ENCODE data around the gene SLC12A4. TPM values are rescaled to one million over a fixed set of nuclear protein-coding genes. Genes with fewer than 3 reads are reported as not detected.
A peak's percentile ranks its signal among the peaks of the same experiment; 100 is the strongest.

SLC12A4 gene
- total and polyA plus RNA-seq, 2 of the 13 experiments (the other 11 are each of a cell fraction or from before 2014, with no cell fraction given) = 65.1 to 84.3 TPM

- TF ChIP-seq ZNF776 (CRISPR knock-in tag; IDR thresholded peaks at IDR 0.05) (no peak), ZNF17 (CRISPR knock-in tag; IDR thresholded peaks at IDR 0.05) (no peak), NR2F1 (CRISPR knock-in tag; IDR thresholded peaks at IDR 0.05) (0 out of 4 replicates have a peak, but pooled peaks of 1 of the 2 experiments have one; percentile 15), CCDC6 (CRISPR knock-in tag; IDR thresholded peaks at IDR 0.05) (no peak), TCF12 (IDR thresholded peaks at IDR 0.05) (no peak), TCF12 (CRISPR knock-in tag; IDR thresholded peaks at IDR 0.05) (no peak), PRMT3 (CRISPR knock-in tag; IDR thresholded peaks at IDR 0.05; ENCODE audit: borderline replicate concordance, low read depth) (0 out of 2 replicates have a peak, but pooled peaks have one; percentile 13), TSC22D2 (CRISPR knock-in tag; IDR thresholded peaks at IDR 0.05; ENCODE audit: borderline replicate concordance) (no peak), CREB3 (CRISPR knock-in tag; IDR thresholded peaks at IDR 0.05) (no peak), GZF1 (CRISPR knock-in tag; IDR thresholded peaks at IDR 0.05) (0 out of 2 replicates have a peak, but pooled peaks have one; percentile 26), TMF1 (CRISPR knock-in tag; IDR thresholded peaks at IDR 0.05; ENCODE audit: low read depth) (no peak; the same call in 1 of the 2 replicates), SNAPC5 (CRISPR knock-in tag; IDR thresholded peaks at IDR 0.05; ENCODE audit: borderline replicate concordance) (no peak), ZNF597 (CRISPR knock-in tag; IDR thresholded peaks at IDR 0.05) (no peak), ZNF276 (CRISPR knock-in tag; IDR thresholded peaks at IDR 0.05; ENCODE audit: low read depth) (0 out of 2 replicates have a peak, but pooled peaks have one; percentile 4), FOXO1 (CRISPR knock-in tag; IDR thresholded peaks at IDR 0.05) (no peak), SAP130 (CRISPR knock-in tag; IDR thresholded peaks at IDR 0.05; ENCODE audit: low read depth) (peak; percentile 62; the same call in 1 of the 2 replicates), SOX6 (IDR thresholded peaks at IDR 0.05) (no peak), SOX6 (CRISPR knock-in tag; IDR thresholded peaks at IDR 0.05) (peak; percentile 17), CTCF (CRISPR knock-in tag; IDR thresholded peaks at IDR 0.05) (0 out of 2 replicates have a peak, but pooled peaks have one; percentile 19), ZFP36L1 (CRISPR knock-in tag; IDR thresholded peaks at IDR 0.05) (no peak), PRPF4 (IDR thresholded peaks at IDR 0.05; ENCODE audit: low read depth, low read length, poor library complexity, severe bottlenecking) (no peak), ZNF788 (CRISPR knock-in tag; IDR thresholded peaks at IDR 0.05; ENCODE audit: borderline replicate concordance) (no peak)
These were observed 1.1 kb downstream of the SLC12A4 start (continued) for GRCh38 chr16:67967183-67967957.
